GM18498 (cell line): ENCODE data around the gene RNF222.
"Not testable (repeated sequence)": the region's sequence is repeated elsewhere in the genome, so short reads cannot be mapped to it uniquely, and the experiment has no call there.

Experiments
- ATAC-seq: cut with Tn5 transposase; IDR thresholded peaks from one replicate; pipeline ENCODE4 v1.9.1; 2021; ENCODE audit warnings: mild to moderate bottlenecking, moderate library complexity; ENCODE audit not compliant: unreplicated experiment

The RNF222 gene

DNA sequence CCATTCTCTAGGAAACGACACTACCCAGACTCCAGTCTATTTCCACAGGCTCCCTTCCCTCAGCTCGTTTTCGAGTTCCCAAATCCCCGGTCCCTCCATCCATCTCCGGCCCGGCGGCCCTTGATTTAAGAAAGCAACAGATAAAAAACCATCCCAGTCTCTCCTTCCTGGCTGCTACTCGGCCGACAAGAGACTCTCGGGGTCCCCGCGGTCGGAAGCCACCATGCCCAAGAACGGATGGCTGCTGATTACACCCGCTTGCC lies 14.8 kb downstream of the RNF222 start:
- no peak for ATAC-seq

DNA sequence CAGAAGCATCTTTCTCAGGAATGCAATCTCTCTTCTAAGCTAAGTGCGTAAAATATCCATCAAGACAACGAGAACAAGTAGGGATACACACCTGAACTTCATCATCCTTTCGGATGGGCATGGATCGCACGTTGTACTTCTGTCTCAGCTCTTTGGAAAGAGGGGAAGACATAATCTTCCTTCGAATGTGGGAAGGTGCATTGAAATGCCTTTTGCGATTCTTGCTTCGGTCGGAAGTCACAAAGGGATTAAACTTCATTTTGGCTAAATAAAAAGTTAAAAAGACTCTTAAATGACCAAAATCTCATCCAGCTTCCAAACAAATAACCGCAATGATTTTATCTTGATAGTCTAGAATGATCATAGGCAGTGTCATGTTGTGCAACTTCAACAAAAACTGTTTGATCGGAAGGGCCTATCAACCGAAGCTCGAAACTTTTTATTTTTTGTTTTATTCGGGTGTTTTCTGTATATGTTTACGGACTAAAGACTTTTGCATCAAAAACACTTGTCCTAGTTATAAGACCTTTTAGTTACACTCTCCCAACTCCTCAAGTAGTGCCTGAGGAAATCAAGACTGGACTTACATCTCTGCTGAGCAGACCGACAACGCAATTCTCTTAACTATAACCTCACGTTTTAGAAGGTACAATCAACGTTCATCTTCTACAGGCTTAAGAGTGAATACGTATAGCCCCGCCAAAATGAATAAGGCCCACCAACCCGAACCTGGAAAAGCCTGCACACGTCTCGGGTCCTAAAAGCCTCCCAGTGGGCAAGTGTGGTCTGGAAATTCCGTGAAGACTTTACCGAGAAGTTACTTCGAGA lies 15.4 kb downstream of the RNF222 start:
- no peak for ATAC-seq

DNA sequence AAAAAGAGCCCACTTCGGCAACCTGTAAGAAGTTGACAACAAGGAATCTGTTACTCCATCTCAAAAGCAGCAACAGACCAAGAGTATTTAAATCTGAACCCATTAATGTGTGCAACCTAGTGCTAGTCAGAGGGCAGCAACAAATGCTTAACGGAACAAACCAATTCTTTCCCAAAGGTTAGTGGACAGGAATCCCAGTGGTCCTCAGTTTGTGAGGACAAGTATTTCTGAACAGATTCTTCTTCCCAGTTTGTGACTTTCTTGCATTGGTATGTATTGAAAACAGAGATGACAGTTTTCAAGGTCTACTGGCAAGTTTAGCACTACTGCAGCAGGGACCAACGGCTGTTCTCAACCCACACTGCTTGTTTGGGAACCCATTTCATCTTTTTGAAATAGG lies 17.6 kb downstream of the RNF222 start:
- no peak for ATAC-seq

GRCh38 chr17:8378117-8378516 lies 19.5 kb downstream of the RNF222 start:
- ATAC-seq, result not testable (repeated sequence)

GRCh38 chr17:8377422-8377821 lies 20.2 kb downstream of the RNF222 start:
- no peak for ATAC-seq

DNA sequence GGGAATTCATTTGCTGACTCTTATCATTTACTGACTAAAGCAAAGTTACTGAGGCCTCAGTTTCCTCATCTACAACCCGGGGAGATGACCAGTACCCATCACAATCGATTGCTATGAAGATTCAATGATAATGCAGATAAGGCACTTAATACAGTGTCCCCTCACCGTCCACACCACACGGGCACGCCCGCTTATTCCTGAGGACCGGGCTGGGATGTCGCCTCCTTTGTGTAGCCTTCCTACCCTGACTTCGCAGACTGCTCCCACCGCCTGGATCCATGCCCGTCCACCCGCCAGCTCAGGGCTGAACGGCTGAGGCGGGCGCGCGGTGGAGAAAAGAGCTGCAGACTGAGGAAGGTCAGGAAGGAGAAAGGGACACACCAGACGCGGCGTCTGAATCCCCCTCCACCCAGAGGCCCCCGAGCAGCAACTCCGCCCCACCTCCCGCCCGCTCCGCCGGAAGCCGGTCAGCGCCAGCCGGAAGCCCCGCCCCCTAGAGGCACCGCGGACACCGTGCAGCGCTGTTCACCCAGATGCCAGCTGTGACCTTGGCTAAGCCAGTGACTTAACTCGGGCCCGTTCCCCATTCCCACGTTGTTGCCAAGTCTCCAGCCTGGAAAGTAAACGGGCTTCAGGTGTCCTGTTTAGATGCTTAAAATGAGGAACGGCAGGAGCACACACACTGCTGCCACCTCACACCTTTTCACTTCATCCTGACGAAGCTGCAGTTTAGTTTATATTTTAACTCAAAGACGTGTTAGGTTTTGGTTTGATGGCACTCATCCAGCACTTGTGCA lies 21.2 kb downstream of the RNF222 start, which contains the start of gene KRABD2:
Gene KRABD2, minus strand, starts transcription at position 434 of the 797 bp plus-strand sequence.
- peak; percentile 92 for ATAC-seq

DNA sequence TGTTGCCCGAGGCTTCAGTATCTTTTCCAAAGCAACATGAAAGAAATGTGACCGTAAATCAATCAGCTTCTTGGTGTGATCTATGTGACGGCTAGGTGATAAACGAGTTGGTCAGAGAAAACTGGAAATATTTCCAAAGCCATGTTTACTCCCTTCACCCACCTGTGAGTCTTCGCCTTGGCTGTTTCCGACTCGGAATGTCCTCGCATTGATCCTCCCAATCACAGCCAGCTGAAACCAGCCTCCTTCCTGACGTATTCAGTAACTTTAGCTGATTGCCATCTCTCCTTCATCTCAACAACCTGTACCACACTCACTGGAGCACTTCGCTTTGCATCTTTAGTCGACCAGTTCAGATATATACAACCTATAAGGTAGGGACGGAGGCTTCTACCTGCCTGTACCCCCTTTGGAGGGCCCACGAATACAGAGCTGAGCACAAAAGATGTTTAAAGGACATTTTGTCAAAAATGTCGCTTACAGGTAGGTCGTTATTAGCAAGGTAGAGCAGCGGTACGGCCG lies 21.8 kb downstream of the RNF222 start:
- ATAC-seq, result no peak

DNA sequence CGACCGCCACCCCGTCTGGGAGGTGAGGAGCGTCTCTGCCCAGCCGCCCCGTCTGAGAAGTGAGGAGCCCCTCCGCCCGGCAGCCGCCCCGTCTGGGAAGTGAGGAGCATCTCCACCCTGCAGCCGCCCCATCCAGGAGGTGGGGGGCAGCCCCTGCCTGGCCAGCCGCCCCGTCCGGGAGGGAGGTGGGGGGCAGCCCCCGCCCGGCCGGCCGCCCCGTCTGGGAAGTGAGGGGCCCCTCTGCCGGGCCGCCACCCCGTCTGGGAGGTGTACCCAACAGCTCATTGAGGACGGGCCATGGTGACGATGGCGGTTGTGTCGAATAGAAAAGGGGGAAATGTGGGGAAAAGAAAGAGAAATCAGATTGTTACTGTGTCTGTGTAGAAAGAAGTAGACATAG lies 23.8 kb downstream of the RNF222 start:
- ATAC-seq, result not testable (repeated sequence)

DNA sequence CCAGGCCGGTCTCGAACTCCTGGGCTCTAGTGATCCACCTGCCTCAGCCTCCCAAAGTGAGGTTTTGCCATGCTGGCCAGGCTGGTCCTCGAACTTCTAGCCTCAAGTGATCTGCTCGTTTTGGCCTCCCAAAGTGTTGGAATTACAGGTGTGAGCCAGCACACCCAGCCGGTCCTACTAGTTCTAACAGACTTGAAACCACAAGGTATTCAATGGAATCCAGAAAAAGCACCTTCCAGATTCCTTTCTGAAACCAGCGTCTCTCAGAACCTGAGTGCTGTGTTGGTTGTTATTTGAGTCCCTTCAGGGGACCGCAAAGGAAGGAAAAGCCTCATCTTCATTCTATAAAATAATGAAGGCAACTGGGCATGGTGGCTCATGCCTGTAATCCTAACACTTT lies 25.2 kb downstream of the RNF222 start:
- ATAC-seq, result no peak

GRCh38 chr17:8371786-8372185 lies 25.8 kb downstream of the RNF222 start:
- no peak for ATAC-seq

DNA sequence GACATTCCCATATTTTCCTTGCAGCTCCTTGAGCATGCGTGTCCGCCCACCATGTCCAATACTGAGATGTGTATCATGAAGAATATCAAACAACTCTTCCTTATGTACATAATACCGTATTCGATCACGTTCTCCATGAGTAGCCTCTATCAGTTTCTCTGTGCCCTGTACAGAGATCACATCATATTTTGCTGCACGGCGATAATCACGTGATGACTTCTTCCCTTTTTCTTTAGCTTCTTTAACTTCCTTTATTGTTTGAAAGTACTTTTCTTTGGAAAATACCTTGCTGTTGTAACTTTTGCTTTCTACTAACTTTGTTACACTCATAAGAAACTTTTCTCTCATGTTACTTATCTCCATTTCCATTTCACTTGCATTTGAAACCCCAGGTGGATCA lies 27.7 kb downstream of the RNF222 start:
- no peak for ATAC-seq

- no peak for ATAC-seq
Observed at GRCh38 chr17:8368193-8368592, 29.4 kb downstream of the RNF222 start.

GRCh38 chr17:8366231-8366630 lies 31.4 kb downstream of the RNF222 start:
- no peak for ATAC-seq

DNA sequence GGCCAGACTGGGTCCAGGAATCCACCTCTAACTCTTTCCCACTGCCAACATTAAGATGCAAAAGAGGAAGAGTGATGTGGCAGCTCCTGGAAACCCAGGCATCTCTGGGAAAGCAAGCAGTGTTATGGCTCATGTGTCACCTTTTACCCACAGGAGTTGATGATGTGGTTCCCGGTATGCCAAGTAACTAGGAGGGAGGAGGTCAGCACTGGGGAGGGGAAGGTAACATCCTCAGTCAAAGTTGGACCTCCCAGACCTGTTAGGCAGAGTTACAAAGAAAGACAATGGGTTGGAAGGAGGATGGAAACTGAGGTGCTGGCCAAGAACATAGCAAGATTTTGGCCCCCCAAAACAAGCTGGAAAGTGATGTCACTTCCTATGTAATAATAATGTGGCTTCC lies 32.5 kb downstream of the RNF222 start:
- ATAC-seq, result no peak

- no peak for ATAC-seq
Observed at GRCh38 chr17:8362651-8363332, 34.8 kb downstream of the RNF222 start.

DNA sequence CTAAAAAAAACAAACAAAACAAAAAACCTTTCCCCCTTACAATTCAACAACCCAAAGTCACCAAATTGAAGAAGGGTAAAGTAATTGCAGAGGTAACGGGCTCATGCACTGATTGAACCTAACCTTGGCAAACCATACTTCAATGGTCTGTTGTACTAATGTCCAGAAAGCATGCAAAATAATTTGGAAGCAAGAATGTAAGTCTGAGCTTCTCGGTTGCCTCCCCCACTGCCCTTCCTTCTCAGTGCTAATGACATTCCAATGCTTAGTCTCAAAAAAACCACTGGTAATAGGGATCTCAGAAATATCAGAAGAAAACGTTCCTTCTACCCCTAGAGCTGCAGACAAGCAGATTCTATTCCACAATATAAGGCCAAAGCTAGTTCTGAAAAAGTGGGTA lies 36.9 kb downstream of the RNF222 start:
- ATAC-seq, result no peak

GRCh38 chr17:8360260-8360659 lies 37.4 kb downstream of the RNF222 start:
- no peak for ATAC-seq

GRCh38 chr17:8359769-8360168 lies 37.9 kb downstream of the RNF222 start:
- ATAC-seq, result no peak

GRCh38 chr17:8357910-8358309 lies 39.7 kb downstream of the RNF222 start:
- no peak for ATAC-seq

DNA sequence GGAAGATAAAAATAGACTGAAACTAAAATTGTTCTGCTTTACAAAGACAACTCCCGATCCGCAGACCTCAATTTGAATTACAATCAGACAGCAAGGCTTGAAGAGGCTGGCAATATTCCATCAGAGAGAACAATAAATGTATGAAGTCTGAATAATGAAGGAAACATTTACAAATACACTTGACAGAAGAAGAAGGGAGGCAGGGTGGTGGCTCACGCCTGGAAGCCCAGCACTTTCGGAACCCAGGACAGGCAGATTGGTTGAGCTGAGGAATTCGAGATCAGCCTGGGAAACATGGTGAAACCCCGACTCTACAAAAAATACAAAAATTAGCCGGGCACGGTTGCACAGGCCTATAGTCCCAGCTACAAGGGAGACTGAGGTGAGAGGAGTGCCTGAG lies 43.4 kb downstream of the RNF222 start:
- ATAC-seq, result no peak

DNA sequence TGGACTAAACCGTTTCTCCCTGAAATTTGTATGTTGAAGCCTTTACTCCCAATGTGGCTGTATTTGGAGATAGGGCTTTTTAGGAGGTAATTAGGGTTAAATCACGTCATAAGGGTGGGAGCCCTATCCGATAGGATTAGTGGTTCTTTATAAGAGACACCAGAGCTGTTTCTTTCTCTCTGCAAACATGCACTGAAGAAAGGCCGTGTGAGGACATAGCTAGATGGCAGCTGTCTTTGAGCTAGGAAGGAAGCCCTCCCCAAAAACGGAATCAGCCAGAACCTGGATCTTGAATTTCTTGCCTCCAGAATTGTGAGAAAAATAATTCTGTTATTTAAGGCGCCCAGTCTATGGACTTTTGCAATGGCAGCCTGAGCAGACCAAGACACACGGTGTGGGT lies 43.9 kb downstream of the RNF222 start:
- ATAC-seq, result no peak

DNA sequence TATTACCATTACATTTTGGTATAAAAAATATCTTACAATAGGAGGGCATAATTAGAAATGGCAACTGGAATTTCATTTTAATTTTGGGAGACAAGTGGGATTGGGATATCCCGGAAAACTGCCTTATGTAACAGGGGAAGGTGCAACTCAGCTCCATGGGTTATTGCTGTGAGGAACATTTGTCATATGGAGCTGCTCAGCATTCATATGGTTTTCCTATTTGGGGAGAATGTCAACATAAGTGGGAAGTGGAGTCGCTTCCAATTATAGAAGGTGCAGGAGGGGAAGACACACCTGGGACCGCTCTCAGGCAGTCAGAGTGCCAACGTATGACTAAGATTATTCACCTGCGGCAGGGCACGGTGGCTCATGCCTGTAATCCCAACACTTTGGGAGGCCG lies 47.3 kb downstream of the RNF222 start:
- no peak for ATAC-seq
